ENCODE results near the gene ETV7.

Gene ETV7

GRCh38 chr6:36318690-36319435, 68.6 kb downstream of the ETV7 start:
- no peak for DNase-seq

- DNase-seq: no peak
Measured at GRCh38 chr6:36317623-36318022, 69.8 kb downstream of the ETV7 start.
